ENCODE measurements around the gene SRBD1. TPM values are rescaled to one million over a fixed set of nuclear protein-coding genes. Genes with fewer than 3 reads are reported as not detected.

SRBD1 gene
- total RNA-seq, 1 donor from 2014 or later, result 78.6 TPM

DNA sequence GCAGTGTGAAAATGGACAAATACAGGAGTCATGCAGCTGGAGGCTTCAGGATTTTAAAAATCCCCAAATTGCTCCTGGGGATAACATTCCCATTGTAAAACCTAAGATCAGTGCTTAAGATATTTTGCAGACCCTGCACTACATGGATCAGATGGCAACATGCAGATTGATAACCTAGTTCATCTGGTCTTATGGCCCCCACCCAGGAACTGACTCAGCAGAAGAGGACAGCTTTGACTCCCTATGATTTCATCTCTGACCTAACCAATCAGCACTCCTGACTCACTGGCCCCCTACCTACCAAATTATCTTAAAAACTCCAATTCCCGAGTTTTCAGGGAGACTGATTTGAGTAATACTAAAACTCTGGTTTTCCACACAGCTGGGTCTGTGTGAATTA, 20.0 kb downstream of the SRBD1 start:
- no peak for DNase-seq

GRCh38 chr2:45588158-45588829, 22.8 kb downstream of the SRBD1 start:
- DNase-seq, result no peak

GRCh38 chr2:45586600-45586999, 24.5 kb downstream of the SRBD1 start:
- no peak for DNase-seq

- no peak for DNase-seq
These were observed 25.7 kb downstream of the SRBD1 start for GRCh38 chr2:45585267-45585861.

- DNase-seq, result no peak
These were observed 27.1 kb downstream of the SRBD1 start for GRCh38 chr2:45583977-45584376.

DNA sequence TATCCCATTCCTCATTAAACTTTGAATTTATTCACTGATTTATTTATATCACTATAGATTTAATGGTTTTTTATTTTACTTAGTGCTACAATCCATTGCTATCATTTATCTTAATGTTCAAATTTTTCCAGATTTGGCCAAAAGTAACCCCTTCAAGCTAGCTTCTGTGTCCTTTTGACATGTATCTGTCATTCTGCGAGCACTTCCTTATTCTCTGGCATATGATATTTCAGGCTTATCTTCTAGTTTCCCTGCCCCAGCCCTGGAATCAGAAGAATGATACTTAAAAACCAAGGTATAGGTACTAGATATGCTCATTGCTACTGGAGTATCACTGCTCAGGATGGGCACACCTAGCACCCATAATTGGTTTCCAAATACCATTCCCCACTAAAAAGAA, 28.5 kb downstream of the SRBD1 start:
- DNase-seq, result no peak

DNA sequence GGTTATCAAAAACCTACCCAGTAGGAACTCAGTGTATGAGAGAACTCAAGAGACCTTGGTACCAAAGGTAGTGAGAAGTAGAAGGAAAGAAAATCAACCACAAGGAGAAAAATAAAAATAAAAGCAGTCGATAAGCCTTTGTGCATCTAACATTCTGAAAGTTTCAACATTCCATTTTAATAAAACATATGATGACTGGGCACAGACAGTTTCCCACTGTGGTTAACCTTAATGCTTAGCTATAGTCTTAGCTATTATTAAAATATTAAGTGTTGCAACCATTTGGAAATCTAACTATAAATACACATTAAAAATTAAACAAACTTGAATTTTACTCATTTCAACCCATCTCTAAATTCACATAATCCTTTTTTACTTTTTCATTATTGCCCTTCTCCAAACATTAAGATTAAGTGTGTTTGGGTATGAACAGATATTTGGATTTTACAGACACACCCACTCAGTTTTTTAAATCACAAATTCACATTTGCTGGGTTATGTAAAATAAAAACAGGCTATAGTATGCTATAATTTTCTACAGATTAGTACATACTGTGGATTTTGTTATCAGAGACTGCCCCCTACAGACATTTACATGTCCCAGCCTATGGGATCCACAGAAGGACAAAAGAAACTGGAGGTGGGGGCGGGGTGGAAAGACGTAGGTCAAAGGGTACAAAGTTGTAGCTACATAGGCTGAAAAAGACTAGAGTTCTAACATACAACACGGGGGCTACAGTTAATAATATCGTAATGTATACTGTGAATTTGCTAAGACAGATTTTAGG, 32.8 kb downstream of the SRBD1 start:
- no peak for DNase-seq

- no peak for DNase-seq
These were observed 33.6 kb downstream of the SRBD1 start for GRCh38 chr2:45577441-45577840.

DNA sequence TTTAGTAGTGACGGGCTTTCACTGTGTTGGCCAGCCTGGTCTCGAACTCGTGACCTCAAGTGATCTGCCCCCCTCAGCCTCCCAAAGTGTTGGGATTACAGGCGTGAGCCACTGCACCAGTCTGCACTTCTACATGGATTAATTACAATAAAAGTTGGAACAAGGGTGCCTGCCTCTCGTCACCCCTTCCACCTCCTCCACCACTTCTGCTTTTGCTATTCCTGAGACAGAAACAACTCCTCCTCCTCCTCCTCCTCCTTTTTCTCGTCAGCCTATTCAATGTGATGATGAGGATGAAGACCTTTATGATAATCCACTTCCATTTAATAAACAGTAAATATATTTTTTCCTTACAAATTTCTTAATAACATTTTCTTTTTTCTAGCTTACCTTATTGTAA, 35.2 kb downstream of the SRBD1 start:
- DNase-seq, result no peak

GRCh38 chr2:45572979-45573378, 38.1 kb downstream of the SRBD1 start:
- no peak for DNase-seq

DNA sequence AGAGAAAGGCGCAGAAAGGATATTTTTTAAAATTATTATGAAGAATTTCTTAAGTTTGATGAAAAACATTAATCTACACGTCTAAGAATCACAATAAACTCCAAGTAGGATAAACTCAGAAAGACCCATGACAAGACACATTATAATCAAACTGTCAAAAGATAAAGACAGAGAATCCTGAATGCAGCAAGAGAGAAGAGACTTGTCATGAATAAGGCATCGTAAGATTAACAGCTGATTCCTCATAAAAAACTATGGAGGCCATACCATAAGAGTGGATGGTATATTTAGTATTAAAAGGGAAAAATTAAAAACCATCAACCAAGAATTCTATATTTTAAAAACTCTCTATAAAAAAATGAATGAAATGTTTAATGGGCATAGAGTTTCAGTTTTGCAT, 39.1 kb downstream of the SRBD1 start:
- DNase-seq, result no peak

DNA sequence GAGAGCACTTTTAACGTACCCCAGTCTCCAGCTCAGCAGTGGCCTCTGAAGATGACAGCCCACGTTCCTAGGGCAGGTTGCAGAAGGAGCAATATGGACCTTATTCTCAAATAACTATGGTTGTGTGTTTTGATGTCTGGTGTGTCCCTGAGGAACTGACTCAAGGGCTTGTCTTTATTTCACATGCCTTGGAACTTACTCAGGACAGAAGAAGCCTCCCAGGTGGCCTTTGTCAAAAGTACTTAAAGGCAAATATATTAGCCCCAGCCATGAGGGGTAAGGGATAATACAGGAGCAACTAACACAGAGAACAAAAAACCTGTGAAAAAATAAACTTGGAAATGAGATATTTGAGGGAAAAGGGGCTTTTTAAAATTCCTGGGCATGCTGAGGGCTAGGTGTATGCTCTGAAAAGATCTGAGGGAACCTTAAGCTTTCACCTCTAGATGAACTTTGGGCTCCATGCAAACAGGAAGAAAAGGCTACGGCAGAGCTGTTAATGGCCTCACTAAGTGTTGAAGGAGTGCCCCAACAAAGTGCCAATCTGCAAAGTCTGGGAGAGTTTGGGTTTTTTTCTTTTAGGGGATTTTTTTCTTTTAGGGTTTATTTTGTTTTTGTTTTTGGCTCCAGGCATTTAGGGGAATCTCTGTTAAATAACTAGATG, 40.3 kb downstream of the SRBD1 start:
- DNase-seq, result no peak

DNA sequence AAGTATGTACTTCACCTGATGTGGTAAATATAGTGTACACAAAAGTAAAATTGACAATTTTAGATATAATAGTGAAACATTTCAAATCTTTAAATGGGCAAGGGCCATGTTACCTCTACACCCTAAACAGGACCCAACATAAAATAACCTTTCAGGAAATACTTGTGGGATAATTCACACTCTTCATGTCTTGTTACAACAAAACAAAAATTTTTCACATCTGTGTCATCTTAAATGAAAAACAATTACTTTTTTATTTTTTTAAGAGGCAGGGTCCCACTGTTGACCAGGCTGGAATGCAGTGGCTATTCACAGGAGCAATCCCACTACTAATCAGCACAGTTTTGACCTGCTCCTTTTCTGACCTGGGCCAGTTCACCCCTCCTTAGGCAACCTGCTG, 42.1 kb downstream of the SRBD1 start:
- no peak for DNase-seq

DNA sequence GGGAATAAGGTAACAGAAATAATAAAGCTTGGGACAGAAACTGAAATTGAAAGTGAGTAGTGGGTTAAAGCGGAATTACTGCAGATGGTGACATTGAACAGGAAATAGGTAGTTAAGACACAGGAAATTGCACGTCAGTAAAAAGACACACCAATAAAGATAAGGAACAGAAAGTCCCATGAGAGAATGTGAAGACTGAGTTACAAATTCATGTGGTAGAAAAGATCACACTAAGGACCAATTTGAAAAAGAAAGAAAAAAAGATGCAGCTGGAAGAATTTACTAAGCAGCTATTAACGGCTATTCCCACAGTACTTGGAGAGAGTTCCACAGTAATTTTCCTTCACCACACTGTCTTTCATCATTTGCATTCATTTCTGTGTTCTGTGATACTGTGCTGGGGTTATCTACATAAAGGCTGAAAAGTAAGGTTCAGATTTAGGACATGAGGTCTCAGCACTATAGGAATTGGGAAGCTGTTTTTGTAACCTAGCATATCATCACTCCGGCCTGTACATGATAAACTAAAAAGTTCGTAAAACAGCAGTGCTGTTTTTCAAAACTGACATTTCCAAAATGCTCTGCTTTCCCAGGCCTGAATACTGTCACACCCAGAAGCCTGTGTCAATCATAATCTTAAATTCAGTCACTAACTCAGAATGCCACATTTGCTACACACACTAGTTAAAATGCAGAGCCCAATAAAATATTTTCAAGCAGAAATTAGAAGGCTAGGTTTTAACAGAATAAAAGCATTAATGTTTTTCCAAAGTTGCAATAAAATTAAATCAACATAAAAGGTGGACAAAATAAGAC, 42.9 kb downstream of the SRBD1 start:
- DNase-seq, result no peak

DNA sequence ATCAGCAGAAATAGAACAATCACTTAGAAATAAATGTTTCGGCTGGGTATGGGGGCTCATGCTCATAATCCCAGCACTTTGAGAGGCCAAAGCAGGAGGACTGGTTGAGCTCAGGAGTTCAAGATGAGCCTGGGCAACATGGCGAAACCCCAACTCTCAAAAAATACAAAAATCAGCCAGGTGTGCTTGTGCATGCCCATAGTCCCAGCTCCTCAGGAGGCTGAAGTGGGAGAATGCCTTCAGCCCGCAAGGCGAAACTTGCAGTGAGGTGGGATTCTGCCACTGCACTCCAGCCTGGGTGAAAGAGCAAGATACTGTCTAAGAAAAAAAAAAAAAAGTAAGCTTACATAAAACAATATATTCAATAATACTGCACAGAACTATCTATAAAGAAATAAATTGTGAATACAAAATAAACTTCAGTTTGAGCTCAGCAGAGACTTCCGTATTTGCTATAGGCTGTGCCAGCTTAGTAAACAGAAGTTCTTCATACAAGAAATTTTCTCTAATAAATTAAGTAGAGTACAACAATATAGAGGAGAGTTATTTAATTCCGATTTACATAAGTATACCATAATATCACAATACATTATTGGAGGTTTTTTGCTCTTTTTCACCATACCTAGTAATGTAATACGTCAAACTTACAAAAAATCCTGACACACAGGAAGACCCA, 43.6 kb downstream of the SRBD1 start:
- DNase-seq, result no peak

- no peak for DNase-seq
These were observed 51.6 kb downstream of the SRBD1 start for GRCh38 chr2:45559436-45559835.

DNA sequence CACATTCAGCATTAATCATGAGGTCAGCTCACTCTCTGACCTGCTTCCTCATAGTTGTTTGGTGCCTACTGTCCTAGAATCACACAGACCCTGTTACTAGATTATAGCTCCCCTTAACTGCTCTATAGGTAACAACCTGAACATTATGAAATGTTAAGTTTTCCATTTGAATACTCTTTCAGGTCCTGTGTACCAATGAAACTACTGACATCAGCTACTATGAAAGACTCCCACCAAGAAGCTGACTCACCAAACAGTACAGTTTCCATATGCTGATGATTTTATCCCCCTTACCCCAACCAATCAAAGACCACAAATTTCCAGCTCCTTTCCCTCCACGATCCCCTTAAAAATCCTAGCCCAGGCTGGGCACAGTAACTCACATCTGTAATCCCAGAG, 56.3 kb downstream of the SRBD1 start:
- DNase-seq, result no peak

DNA sequence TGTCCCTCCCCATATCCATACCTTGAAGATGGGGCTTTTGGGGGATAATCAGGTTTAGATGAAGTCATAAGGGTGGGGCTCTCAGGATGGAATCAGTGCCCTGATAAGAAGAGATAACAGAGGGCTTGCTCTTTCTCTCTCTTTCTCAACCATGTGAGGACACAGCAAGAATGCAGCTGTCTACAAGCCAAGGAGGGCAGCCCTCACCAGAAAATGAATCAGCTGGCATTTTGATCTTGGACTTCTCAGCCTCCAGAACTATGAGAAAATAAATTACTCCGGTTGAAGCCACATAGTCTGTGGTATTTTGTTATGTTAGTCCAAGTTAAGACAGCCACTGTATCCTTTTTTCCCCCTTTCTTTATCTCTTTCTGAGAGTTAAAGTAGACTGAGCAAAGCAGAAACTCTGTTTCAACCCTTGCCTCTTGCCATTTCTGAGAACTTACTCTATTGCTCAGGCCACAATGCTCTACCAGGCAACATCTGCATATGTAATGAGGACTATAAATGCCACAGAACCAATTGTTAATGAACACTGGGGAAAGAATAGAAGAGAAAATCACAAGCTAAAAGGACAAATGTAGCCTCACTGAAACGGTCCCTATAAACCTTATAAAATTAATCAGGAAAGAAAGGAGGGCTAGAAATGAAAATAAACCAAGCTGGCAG, 56.9 kb downstream of the SRBD1 start:
- DNase-seq, result no peak

DNA sequence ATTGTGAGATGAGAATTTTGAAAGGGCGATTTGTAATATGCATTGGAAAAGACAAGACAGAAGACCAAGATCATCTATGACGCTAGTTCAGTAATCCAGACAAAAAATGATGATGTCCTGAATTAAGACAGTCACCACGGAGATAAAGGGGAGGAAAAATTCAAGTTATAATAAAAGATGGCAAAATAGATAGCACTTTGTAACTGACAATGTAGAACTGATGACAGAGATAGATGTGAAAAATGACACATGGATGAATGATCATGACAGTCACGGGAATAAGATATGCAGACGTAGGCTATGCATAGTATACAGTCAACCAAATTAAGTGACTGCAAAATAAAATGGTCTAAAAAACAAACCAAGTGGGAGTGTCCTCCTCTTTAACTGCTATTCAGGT, 59.2 kb downstream of the SRBD1 start:
- DNase-seq, result no peak

- DNase-seq, result no peak
These were observed 65.1 kb downstream of the SRBD1 start for GRCh38 chr2:45545943-45546342.

- DNase-seq, result no peak
These were observed 67.8 kb downstream of the SRBD1 start for GRCh38 chr2:45543257-45543656.
